AG20443 (cell line): ENCODE measurements around the gene ZNF497.
A peak's percentile ranks its signal among the peaks of the same experiment; 100 is the strongest.
"Not testable (repeated sequence)": the region's sequence is repeated elsewhere in the genome, so short reads cannot be mapped to it uniquely, and the experiment has no call there.

Experiments
- DNase-seq: peaks from one replicate; pipeline ENCODE4 v3.0.0; 2012; ENCODE audit warnings: low spot score, mixed read lengths

The ZNF497 gene

GRCh38 chr19:58394821-58395219 lies 32.3 kb upstream of the ZNF497 start:
- DNase-seq: no peak

DNA sequence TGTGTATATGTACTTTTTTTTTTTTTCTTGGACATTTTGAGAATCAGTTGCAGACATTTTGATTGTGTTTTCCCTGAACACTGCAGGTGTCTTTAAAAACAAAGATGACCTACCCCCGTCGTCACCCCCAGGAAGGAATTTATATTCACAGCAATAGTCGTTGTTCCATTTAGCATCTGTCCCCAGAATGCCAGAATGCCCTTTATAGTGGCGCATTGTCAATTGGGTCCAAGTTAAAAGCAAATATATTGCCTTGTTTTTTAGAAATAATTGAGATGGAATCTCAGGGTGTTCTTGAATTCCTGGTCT lies 31.1 kb upstream of the ZNF497 start:
- no peak for DNase-seq

- no peak for DNase-seq
These were observed 30.6 kb upstream of the ZNF497 start for GRCh38 chr19:58392945-58393724.

- no peak for DNase-seq
These were observed 25.6 kb upstream of the ZNF497 start for GRCh38 chr19:58388175-58388526.

- DNase-seq: no peak
These were observed 25.0 kb upstream of the ZNF497 start for GRCh38 chr19:58387338-58388174.

GRCh38 chr19:58386576-58387337 lies 24.2 kb upstream of the ZNF497 start, which contains the start of gene RPS5:
TSS of gene RPS5 (plus strand) at chr19:58387269. CDS start at chr19:58388138, 869 bp downstream.
- peak; percentile 99 for DNase-seq

GRCh38 chr19:58385891-58386575 lies 23.5 kb upstream of the ZNF497 start:
- DNase-seq: no peak

DNA sequence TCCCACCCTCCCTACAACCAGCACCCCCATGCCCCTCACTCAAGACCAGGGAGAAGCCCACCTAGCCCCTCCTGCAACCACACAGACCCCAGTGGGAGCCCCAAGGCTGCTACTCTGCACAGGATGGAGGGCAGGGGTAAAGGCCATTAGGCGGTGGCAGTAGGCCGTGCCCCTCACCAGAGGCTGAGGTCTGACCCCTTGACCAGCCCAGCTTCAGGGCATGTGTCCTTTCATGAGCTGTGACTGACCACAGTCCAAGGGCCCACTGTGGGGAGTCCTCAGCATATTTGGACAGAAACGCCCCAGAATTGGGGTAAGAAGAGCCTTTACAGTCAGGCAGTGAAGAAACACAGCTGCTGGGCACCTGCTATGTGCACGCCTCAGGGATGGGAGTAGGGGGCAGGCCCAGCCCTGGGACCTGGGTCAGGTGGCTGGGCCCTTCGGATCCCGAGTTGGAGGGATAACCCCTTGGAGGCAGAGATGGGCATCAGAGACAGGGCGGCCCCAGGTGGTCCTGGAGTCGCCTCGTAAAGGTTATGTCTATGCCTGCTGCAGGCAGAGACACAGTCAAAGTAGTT lies 22.9 kb upstream of the ZNF497 start:
- no peak for DNase-seq

GRCh38 chr19:58382997-58383603 lies 20.5 kb upstream of the ZNF497 start:
- DNase-seq: no peak

- DNase-seq: no peak
These were observed 19.1 kb upstream of the ZNF497 start for GRCh38 chr19:58381460-58382212.

- peak; percentile 96 for DNase-seq
These were observed 18.3 kb upstream of the ZNF497 start, which contains the start of gene ZNF837 for GRCh38 chr19:58380662-58381459. TSS of gene ZNF837 (minus strand) at chr19:58381030. CDS start at chr19:58369332, 11,698 bp downstream.

DNA sequence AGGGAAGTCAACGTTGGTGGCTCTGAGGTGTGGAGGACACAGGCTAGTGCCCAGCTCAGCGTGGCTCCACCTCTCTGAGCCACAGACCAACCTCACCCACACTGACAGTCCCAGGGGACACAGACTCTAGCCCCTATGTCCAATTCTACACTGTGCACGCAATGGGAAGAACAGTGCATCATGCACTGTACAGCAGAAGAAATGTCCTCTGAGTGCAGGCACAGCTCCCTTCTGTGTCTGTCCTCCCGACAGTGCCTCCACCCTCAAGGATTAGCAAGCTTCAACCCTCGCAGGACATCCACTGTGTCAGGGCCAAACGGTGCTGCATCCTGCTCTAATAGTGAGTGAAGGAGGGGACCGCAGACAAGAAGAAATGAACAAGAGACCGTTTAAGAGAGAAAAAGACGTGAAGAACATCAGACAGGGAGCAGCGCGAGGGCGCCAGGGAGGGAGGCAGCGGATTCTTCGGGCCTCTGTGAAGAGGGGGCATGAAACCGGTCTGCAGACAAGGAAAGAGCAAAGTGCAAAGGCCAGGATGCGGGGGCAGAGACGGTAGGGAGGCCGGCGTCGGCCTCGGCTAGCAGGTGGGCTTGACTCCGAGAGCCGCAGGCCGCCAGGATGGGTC lies 17.6 kb upstream of the ZNF497 start:
- DNase-seq: no peak

DNA sequence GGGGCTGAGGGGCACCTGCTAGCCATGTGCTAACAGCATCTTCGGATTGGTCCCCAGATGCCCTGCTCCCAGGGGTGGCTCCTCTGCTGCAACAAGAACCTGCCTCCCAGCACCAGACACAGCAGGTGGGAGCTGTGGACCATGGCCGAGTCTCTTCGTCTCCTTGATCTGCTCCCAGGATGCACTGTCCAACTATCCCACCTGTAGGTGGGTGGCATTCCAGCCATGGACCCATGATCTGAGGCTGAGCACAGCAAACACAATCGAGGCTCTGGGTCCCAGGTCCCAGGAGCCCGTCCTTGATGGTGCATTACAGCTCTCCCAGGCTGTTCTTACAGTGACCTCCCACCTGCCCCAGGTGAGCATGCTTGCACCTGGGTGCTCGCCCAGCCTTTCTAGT lies 16.7 kb upstream of the ZNF497 start:
- no peak for DNase-seq

GRCh38 chr19:58376724-58377123 lies 14.2 kb upstream of the ZNF497 start:
- not testable (repeated sequence) for DNase-seq

- DNase-seq: no peak
These were observed 11.6 kb upstream of the ZNF497 start for GRCh38 chr19:58374200-58374599.

DNA sequence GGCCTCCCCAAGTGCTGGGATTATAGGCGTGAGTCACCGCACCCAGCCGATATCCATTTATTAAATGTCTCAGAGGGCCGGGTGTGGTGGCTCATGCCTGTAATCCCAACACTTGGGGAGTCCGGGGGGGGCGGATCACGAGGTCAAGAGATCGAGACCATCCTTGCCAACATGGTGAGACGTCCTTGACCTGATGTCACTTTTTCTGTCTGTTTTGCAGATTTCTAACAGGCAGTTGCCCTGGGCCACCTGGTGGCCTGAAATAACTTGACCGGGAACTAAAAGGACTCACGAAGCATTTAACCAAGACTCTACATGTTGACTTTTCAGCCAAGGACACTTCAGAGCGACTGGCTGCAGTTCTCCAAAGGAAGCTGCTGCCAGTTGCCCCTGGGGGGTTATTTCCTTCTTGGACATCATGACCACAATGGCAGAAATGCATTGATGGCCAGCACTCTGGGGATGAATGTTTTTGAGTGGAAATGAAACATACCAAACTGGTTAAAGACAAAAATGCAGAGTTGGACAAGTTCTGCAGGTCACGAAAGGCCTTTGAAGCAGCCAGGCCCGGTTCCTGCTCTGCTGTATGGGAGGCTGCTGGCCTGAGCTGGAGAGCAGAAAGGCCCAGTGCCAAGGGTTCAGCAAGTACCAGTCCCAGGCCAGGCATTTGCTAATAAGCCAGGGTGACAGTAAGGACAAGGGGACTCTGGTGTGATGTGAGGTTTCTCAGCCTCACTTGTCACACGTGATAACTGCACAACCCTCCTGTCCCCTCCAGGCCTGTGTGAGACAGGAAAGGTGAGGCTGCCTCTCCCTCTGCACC lies 10.0 kb upstream of the ZNF497 start:
- no peak for DNase-seq

GRCh38 chr19:58368561-58369360 lies 6.2 kb upstream of the ZNF497 start:
- DNase-seq: no peak
